Suppressor macrophage treated with lipopolysaccharide for 4 hours (primary cell): ENCODE measurements around the gene CRY2.
"Not testable (repeated sequence)": the region's sequence is repeated elsewhere in the genome, so short reads cannot be mapped to it uniquely, and the experiment has no call there.

Experiments
- DNase-seq: peaks from one replicate; pipeline ENCODE4 v3.0.0-alpha.2; 2020

The CRY2 gene

GRCh38 chr11:45900175-45900800 lies 53.0 kb downstream of the CRY2 start:
- not testable (repeated sequence) for DNase-seq

- no peak for DNase-seq
Observed at GRCh38 chr11:45900916-45901617, 53.8 kb downstream of the CRY2 start.

GRCh38 chr11:45901626-45902025 lies 54.4 kb downstream of the CRY2 start:
- DNase-seq, result no peak

DNA sequence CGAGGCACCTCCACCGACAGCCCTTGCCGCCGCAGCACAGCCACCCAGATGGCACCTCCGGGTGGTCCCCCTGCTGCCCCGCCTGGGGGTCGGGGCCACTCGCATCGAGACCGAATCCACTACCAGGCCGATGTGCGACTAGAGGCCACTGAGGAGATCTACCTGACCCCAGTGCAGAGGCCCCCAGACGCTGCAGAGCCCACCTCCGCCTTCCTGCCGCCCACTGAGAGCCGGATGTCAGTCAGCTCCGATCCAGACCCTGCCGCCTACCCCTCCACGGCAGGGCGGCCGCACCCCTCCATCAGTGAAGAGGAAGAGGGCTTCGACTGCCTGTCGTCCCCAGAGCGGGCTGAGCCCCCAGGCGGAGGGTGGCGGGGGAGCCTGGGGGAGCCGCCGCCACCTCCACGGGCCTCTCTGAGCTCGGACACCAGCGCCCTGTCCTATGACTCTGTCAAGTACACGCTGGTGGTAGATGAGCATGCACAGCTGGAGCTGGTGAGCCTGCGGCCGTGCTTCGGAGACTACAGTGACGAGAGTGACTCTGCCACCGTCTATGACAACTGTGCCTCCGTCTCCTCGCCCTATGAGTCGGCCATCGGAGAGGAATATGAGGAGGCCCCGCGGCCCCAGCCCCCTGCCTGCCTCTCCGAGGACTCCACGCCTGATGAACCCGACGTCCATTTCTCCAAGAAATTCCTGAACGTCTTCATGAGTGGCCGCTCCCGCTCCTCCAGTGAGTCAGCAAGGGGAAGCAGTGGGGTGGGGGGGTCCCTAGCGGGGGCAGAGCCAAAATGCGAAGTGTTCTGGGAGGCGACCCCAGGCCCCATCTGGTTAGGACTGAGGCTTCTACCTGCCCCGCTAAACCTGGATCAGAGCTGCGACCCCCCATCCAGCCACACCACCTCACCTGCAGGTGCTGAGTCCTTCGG lies 55.4 kb downstream of the CRY2 start:
- no peak for DNase-seq

GRCh38 chr11:45904309-45904915 lies 57.1 kb downstream of the CRY2 start:
- no peak for DNase-seq

- no peak for DNase-seq
Observed at GRCh38 chr11:45905095-45905494, 57.8 kb downstream of the CRY2 start.

DNA sequence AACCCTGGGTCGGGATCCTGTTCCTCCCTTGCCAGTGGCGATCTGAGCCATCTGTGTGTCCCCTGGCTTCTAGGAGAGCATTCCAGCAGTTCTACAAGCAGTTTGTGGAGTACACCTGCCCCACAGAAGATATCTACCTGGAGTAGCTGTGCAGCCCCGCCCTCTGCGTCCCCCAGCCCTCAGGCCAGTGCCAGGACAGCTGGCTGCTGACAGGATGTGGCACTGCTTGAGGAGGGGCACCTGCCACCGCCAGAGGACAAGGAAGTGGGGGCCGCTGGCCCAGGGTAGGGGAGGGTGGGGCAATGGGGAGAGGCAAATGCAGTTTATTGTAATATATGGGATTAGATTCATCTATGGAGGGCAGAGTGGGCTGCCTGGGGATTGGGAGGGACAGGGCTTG lies 58.3 kb downstream of the CRY2 start:
- DNase-seq, result not testable (repeated sequence)

- peak; percentile 29 for DNase-seq
Observed at GRCh38 chr11:45906096-45906682, 58.9 kb downstream of the CRY2 start.

- DNase-seq, result no peak
Observed at GRCh38 chr11:45906965-45907611, 59.8 kb downstream of the CRY2 start, which contains the start of gene FREY1. FREY1 (minus strand) TSS chr11:45907271; CDS start chr11:45907245, 26 bp downstream.

GRCh38 chr11:45907911-45908370 lies 60.7 kb downstream of the CRY2 start:
- no peak for DNase-seq

DNA sequence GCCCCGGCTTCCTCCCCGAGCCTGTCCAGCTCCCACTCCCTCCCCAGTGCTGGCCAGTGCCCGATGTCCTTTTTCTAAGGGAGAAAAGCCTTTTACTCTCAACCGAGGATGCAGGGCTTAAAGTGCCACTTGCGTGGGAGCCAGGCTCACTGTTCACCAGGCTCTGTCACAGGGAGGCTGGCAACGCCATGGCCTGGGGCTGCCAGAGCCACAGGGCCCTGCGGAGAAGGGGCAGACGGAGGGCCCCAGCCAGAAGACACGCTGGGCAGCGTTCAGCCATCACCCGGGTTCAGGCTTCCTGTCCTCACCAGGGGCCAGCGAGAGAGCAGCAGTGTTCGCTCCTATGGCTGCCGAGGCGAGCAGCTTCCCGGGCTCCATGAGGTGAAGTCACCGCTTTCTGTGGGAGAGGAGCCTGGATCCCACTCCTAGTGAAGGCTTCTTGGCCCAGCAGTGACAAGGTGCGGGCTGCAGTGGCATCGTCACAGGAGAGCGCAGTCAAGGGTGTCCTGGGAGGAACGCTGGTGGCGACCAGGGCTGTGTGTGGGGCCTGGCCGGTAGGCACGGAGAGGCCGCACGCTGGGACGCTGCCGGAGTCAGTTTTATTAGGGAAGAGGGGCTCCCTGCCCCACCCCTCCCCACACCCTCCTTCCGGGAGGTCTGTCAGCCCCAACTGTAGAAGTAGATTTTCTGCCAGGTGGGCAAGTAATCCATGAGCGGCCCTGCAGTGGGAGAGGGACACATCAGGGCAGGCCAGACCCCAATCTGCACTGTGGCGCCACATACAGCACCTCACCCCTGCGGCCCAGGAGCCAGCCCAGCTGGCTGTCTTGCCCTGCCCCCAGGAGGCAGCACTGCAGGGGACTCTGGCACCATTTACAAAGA lies 62.6 kb downstream of the CRY2 start:
- DNase-seq, result no peak

DNA sequence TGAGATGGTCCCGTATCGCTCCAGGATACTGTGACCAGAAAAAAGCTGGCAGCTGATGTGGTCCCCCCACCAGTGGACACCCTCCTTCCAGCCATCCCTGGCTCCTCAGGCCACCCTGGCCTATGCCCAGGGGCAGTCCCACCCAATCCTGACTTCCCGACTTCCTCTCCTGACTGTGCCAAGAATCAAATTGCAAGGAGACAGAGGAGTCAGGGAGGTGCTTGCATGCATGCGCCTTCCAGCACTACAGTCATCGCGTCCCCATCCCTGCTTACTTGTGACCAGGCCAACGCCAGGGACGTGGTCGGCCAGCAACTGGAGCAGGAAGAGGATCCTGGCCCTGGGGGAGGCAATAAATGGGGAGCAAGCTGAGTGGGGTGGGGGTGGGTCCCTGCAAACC lies 63.3 kb downstream of the CRY2 start:
- no peak for DNase-seq

DNA sequence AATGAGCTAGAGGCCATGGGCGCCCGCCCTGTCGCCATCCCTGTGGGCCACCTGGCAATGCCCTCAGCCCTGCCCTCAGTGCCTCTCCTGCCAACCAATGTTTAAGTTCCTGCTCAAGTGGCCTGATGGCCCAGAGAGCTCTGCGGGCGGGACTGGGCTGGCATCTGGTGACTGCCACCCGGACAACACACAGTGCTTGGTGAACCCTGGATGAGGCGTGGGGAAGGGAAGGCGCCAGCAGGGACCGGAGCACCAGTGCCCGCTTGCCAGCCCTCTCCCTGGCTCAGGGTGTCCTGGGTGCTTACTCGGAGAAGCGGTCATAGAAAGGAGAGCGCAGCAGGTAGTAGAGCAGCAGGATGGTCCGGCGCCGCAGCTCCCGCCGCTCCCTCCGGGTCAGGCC lies 66.2 kb downstream of the CRY2 start:
- no peak for DNase-seq

GRCh38 chr11:45913942-45914635 lies 66.8 kb downstream of the CRY2 start:
- no peak for DNase-seq

DNA sequence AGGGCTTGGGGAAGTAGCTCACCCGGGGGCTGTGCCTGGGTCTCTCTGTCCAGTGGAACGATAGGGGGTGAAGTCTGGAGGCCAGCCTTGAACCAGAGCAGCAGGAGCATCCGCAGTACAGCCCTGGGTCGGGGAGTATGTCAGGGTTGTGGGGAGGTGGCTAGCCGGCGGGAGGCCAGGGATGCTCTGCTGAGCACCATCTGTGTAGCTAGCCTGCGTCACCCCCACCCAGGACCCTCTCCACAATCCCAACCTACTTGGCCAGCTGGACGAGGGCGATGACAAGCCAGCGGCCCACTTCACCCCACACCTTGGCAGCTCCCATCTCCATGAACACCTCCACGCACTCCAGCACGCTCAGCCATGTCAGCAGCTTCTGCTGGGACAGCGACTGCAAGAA lies 68.2 kb downstream of the CRY2 start:
- DNase-seq, result no peak

GRCh38 chr11:45917286-45917622 lies 70.0 kb downstream of the CRY2 start:
- no peak for DNase-seq

DNA sequence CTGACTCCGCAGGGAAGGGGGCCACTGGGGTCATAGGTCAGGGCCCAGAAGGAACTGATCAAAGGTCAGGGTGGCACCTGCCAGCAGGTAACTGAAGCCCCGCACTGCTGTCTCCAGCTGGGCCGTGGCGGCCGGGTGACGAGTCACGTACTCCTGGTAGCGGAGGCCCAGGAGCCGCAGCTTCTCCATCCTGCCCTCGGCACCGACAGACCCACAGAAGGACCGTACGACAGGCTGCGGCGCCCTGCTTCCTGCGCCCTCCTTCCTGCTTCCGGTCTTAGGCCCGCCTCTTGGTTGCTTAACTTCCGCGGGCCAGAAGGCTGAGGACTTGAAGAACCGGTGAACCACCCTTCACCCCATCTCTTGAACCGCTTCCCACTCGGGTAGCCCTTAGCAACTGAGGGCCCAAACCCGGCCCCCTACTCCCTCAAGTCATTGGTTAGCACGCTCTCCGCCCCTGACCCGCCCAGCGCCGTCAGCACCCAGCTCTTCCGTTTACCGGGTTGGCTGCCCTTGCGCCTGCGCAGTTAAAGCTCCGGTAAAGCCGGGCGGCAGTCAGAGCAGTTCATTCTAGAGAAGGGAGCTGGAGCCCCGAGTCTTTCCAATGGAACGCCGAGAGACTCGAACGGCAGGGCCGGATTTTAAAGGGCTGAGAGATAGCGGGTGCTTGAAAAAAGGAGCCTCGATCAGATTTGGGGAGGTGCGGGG lies 70.5 kb downstream of the CRY2 start, which contains the start of gene PEX16:
TSS of gene PEX16 (minus strand) at position 255 of the 708 bp plus-strand sequence. CDS start at position 189, 66 bp downstream.
- peak; percentile 99 for DNase-seq

GRCh38 chr11:45918331-45918941 lies 71.2 kb downstream of the CRY2 start:
- peak; percentile 82 for DNase-seq
